OCI-LY7 (cell line): ENCODE results near the gene CDKL1. TPM values are rescaled to one million over a fixed set of nuclear protein-coding genes. Genes with fewer than 3 reads are reported as not detected.
A peak's percentile ranks its signal among the peaks of the same experiment; 100 is the strongest.

Experiments used
- BruUV-seq: library from RNA; stranded (reverse); fragments of 400-500 nt; replicated peaks from 2 replicates; lab custom pipeline; 2021; lab: Mats Ljungman, UMichigan
- CTCF ChIA-PET: fragments of 300-600 bp; sonication (Branson Sonifier 250); formaldehyde crosslinking; loops from one replicate; lab custom pipeline; 2022; ENCODE audit warnings: antibody characterized with exemption; ENCODE audit not compliant: unreplicated experiment; lab: Charles Lee
- POLR2A ChIA-PET: fragments of 300-600 bp; sonication (Branson Sonifier 250); formaldehyde crosslinking; loops from one replicate; lab custom pipeline; 2022; ENCODE audit warnings: antibody characterized with exemption; lab: Charles Lee
- DNase-seq: peaks from one replicate; pipeline ENCODE4 v3.0.0-alpha.2; 2015; ENCODE audit warnings: low spot score
- H2AFZ ChIP-seq: fragments of 200-600 bp; sonication (generic), shearing (Covaris generic); 2 replicates; pipeline ENCODE4 v1.6.1; 2014; ENCODE audit warnings: mild to moderate bottlenecking, antibody characterized with exemption, low read length, moderate library complexity
- H3K27ac ChIP-seq: fragments of 200-600 bp; sonication (generic); 2 replicates; pipeline ENCODE4 v1.5.1; 2014; ENCODE audit warnings: mixed run types, low read depth, mild to moderate bottlenecking, moderate library complexity, low read length, inconsistent platforms; ENCODE audit not compliant: poor library complexity, severe bottlenecking
- H3K36me3 ChIP-seq: fragments of 200-600 bp; sonication (generic); 2 replicates; pipeline ENCODE4 v1.6.1; 2014; ENCODE audit warnings: mild to moderate bottlenecking, antibody characterized with exemption, low read length, moderate library complexity, mixed read lengths; ENCODE audit not compliant: insufficient read depth
- H3K4me1 ChIP-seq: fragments of 200-600 bp; sonication (generic); 2 replicates; pipeline ENCODE4 v1.5.1; 2014; ENCODE audit warnings: mild to moderate bottlenecking, low read length; ENCODE audit not compliant: insufficient read depth, poor library complexity, severe bottlenecking
- H3K4me2 ChIP-seq: fragments of 200-600 bp; sonication (generic); 2 replicates; pipeline ENCODE4 v1.6.1; 2014; ENCODE audit warnings: mild to moderate bottlenecking, low read length
- H3K4me3 ChIP-seq: fragments of 200-600 bp; sonication (generic); 2 replicates; pipeline ENCODE4 v1.5.1; 2014; ENCODE audit warnings: mild to moderate bottlenecking, low read depth, low read length; ENCODE audit not compliant: poor library complexity, severe bottlenecking
- H3K79me2 ChIP-seq: fragments of 200-600 bp; sonication (generic); 2 replicates; pipeline ENCODE4 v1.6.1; 2016; ENCODE audit warnings: low read depth, mild to moderate bottlenecking, low read length, moderate library complexity, mixed read lengths; ENCODE audit not compliant: insufficient read depth
- H3K9me2 ChIP-seq: fragments of 200-600 bp; sonication (generic); 2 replicates; pipeline ENCODE4 v1.6.1; 2016; ENCODE audit warnings: mild to moderate bottlenecking, low read length, mixed read lengths; ENCODE audit not compliant: insufficient read depth
- H3K9me3 ChIP-seq: fragments of 200-600 bp; sonication (generic); 2 replicates; pipeline ENCODE4 v1.6.1; 2014; ENCODE audit warnings: mild to moderate bottlenecking, mixed run types, low read length, mixed read lengths
- H4K20me1 ChIP-seq: fragments of 200-600 bp; sonication (generic); 2 replicates; pipeline ENCODE4 v1.6.1; 2014; ENCODE audit warnings: mild to moderate bottlenecking, antibody characterized with exemption, low read length, moderate library complexity, mixed read lengths; ENCODE audit not compliant: insufficient read depth
- EZH2phosphoT487 ChIP-seq: fragments of 200-600 bp; sonication (generic); IDR thresholded peaks from 2 replicates; pipeline ENCODE4 v1.6.1; 2018; ENCODE audit warnings: low read depth, borderline replicate concordance, mild to moderate bottlenecking, mixed run types, antibody characterized with exemption, low read length, moderate library complexity, mixed read lengths
- intact Hi-C: fragments of 100-400 bp; cut with micrococcal nuclease; formaldehyde crosslinking; loops from one replicate; pipeline ENCODE4 v1.10.0; 2022; ENCODE audit not compliant: unreplicated experiment
- microRNA-seq: library from miRNA; unstranded; fragments of <30 nt; microRNA quantifications from one replicate; pipeline ENCODE4 v1.2.0, GENCODE V29; 2022; ENCODE audit warnings: borderline replicate concordance
- small RNA-seq: library from RNA; depleted of rRNA; stranded (forward); fragments of <200 nt; gene quantifications from one replicate; pipeline ENCODE3, GENCODE V24; 2014
- total RNA-seq, 2 experiments: library from RNA; depleted of rRNA in 1 of 2; stranded (reverse); fragments of >200 nt in 1 of 2; shearing (Covaris generic) in 1 of 2; gene quantifications; 2 replicates each; pipeline ENCODE4 v1.2.3, GENCODE V29; 2014 to 2022
- TF ChIP-seq, protein P1 (sequence below): fragments of 200-600 bp; sonication (generic); conservative IDR thresholded peaks from 2 replicates; pipeline ENCODE4 v1.5.1; 2014; ENCODE audit warnings: mild to moderate bottlenecking, antibody characterized with exemption, low read length, moderate library complexity, mixed read lengths

Gene CDKL1
- total RNA-seq, 2 experiments from 2014 or later = 0.09 to 0.36 TPM

DNA sequence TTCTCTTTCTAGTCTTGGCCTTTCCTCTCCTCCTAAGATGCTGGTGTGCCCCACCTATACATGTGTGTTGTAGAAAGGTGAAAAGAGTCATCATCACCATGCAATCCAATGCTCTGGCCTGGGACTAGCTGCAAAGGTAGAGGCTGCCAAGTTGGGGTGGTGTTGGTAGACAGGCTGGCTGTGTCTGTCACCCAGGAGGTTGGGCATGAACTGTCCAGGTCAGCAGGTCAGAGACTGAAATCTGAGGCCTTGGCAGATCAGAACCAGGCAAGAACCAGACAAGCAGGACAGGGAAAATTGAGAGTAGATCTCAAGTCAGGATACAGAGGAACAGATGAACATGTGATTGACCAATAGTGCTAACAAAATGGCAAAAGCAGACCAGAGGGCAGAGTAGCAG is 110.8 kb downstream of the CDKL1 start:
- Histone ChIP-seq H3K9me3 (peaks cover 4% of the 10 kb centered on the region; the same call in 1 of the 2 replicates), H3K4me3 (no peak overlapping the region), H4K20me1 (no peaks in the 10 kb centered on the region), H3K9me2 (no peaks in the 10 kb centered on the region), H3K4me2 (no peak overlapping the region), H3K36me3 (peaks cover 5% of the 10 kb centered on the region), H3K27ac (no peak overlapping the region), H3K4me1 (no peaks in the 10 kb centered on the region), H2AFZ (no peak overlapping the region), H3K79me2 (no peaks in the 10 kb centered on the region)
- no TSS peak for BruUV-seq
- POLR2A ChIA-PET = no interaction called here
- TF ChIP-seq EZH2phosphoT487 = no peak
- TF ChIP-seq, protein P1, sequence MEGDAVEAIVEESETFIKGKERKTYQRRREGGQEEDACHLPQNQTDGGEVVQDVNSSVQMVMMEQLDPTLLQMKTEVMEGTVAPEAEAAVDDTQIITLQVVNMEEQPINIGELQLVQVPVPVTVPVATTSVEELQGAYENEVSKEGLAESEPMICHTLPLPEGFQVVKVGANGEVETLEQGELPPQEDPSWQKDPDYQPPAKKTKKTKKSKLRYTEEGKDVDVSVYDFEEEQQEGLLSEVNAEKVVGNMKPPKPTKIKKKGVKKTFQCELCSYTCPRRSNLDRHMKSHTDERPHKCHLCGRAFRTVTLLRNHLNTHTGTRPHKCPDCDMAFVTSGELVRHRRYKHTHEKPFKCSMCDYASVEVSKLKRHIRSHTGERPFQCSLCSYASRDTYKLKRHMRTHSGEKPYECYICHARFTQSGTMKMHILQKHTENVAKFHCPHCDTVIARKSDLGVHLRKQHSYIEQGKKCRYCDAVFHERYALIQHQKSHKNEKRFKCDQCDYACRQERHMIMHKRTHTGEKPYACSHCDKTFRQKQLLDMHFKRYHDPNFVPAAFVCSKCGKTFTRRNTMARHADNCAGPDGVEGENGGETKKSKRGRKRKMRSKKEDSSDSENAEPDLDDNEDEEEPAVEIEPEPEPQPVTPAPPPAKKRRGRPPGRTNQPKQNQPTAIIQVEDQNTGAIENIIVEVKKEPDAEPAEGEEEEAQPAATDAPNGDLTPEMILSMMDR = no peak
- intact Hi-C loops = no loop called here
- no peak for DNase-seq
- CTCF ChIA-PET = no interaction called here

Small RNAs within 50 kb of the gene (microRNA-seq; reads per million reads assigned to microRNA genes)
- 7.6 reads per million, percentile 5 among the genes with 10 or more reads in this experiment for gene MIR4504

Small RNAs within 50 kb of the gene (small RNA-seq; reads per million reads assigned to genes)
- gene MIR4504 = not detected

Other genes with a start within 250 kb of the CDKL1 start
- gene SOS2, start 165.3 kb downstream of the CDKL1 start, total RNA-seq (2014; rRNA removed; shearing (Covaris generic)) = 13.5 and 16.5 TPM in 2 replicates
- 25.2 and 34.7 TPM in 2 replicates for gene SOS2, start 165.3 kb downstream of the CDKL1 start, total RNA-seq (2022)
- 8.7 and 10.0 TPM in 2 replicates for gene L2HGDH, start 84.7 kb downstream of the CDKL1 start, total RNA-seq (2014; rRNA removed; shearing (Covaris generic))
- 14.6 and 19.8 TPM in 2 replicates for gene L2HGDH, start 84.7 kb downstream of the CDKL1 start, total RNA-seq (2022)
- 5.8 and 13.8 TPM in 2 replicates for gene DMAC2L, start 84.6 kb downstream of the CDKL1 start, total RNA-seq (2014; rRNA removed; shearing (Covaris generic))
- gene DMAC2L, start 84.6 kb downstream of the CDKL1 start, total RNA-seq (2022) = 31.3 and 33.0 TPM in 2 replicates
- gene MAP4K5, start 135.7 kb upstream of the CDKL1 start, total RNA-seq (2014; rRNA removed; shearing (Covaris generic)) = 44.0 and 49.8 TPM in 2 replicates
- 36.7 and 37.6 TPM in 2 replicates for gene MAP4K5, start 135.7 kb upstream of the CDKL1 start, total RNA-seq (2022)
- gene ATL1, start 163.3 kb upstream of the CDKL1 start, total RNA-seq (2014; rRNA removed; shearing (Covaris generic)) = 0.28 and 0.82 TPM in 2 replicates
- 1.1 and 1.6 TPM in 2 replicates for gene ATL1, start 163.3 kb upstream of the CDKL1 start, total RNA-seq (2022)